ENCODE measurements around the gene MRPL24. TPM values are rescaled to one million over a fixed set of nuclear protein-coding genes. Genes with fewer than 3 reads are reported as not detected.

Gene MRPL24
- 52.3 and 57.1 TPM in 2 replicates for total RNA-seq

DNA sequence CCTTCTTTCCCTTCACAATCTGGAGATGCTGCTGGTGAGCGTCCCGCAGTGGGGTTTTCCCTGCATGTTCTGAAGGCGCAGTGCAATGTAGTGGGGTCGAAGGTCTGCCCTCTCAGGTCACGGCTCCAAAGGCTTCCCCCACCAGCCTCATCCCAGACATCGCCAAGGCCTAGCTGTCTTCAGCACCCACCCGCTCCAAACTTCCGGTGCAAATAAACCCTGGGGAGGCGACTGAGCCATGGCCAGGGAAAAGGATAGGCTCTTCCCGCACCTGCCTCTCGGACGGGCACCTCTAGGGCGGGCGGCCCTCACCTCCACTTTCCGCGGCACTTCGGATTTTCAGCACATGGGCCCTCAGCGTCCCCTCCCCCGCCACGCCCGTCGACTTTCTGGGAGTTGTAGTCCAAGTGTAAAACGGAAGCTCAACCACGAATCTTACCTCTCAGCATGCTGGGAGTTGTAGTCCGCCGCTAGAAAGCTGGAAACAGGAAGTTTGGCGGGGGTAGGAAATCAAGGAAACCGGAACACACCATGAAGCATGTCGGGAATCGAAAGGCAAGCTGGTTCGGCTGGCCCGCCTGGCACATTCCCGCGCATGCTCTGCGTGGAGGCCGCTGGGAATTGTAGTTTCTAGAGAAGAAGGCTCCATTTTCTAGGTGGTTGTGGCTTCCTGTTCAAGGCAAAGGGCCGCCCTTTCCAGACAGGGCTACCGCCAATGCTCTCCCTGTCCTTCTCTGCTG lies at the start of gene MRPL24:
Gene MRPL24, minus strand, starts transcription at position 348 of the 740 bp plus-strand sequence. CDS start 2,384 bp downstream, outside the sequence.

DNA sequence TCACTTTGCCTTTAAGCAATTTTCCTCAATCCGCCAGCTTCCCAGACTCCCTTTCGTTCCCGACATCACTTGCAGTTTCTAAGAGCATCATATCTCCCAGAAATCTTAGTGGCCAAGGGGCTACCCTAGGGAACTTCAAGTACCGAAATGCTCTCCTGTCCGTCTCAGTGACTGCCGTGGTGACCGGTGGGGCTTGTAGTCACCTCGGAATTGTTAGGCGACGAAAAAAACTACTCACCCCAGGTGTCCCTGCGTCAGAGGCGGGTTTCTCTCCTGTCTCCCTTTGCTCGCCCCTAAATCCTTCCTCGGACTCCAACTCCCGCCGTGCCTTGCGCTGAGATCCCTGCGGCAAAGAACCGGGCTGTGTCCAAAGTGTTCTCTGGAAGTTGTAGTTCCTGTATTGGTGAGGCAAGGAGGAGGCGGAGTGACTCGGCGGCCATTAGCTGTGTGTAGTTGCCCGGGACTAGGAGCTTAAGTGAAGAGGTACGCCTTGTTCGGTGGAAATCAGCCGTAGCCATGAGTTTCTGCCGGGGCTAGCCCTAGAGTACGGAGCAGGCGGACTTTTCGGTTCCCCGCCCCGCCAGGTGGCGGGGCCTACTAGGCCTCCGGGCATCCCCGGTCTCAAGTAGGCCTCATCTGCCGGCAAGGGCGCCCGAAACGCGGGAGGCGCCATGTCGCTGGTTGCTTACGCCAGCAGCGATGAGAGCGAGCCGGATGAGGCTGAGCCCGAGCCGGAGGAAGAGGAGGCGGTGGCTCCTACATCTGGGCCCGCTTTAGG lies 26.4 kb upstream of the MRPL24 start, which contains the start of gene PRCC:
Gene PRCC, plus strand, starts transcription at position 435 of the 778 bp plus-strand sequence. Its CDS starts 237 bp downstream, at position 672.

DNA sequence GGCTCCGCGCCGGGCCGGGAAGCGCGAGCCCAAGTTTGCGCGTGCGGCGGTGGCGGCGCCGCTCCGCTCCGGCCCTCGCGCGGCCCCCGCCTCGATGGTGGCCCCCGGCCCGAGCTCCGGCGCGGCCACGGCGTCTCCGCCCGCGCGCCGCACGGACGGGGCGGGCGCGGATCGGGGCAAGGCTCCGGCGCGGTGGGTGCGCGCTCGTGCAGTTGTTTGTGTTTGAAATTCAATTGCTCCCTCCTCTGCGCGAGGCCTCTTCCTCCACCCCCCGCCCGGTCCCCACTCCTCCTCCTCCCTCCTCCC lies 10.5 kb upstream of the MRPL24 start, which contains the start of gene HDGF:
Gene HDGF, minus strand, starts transcription at position 225 of the 306 bp plus-strand sequence. CDS start 246 bp downstream, outside the sequence.

DNA sequence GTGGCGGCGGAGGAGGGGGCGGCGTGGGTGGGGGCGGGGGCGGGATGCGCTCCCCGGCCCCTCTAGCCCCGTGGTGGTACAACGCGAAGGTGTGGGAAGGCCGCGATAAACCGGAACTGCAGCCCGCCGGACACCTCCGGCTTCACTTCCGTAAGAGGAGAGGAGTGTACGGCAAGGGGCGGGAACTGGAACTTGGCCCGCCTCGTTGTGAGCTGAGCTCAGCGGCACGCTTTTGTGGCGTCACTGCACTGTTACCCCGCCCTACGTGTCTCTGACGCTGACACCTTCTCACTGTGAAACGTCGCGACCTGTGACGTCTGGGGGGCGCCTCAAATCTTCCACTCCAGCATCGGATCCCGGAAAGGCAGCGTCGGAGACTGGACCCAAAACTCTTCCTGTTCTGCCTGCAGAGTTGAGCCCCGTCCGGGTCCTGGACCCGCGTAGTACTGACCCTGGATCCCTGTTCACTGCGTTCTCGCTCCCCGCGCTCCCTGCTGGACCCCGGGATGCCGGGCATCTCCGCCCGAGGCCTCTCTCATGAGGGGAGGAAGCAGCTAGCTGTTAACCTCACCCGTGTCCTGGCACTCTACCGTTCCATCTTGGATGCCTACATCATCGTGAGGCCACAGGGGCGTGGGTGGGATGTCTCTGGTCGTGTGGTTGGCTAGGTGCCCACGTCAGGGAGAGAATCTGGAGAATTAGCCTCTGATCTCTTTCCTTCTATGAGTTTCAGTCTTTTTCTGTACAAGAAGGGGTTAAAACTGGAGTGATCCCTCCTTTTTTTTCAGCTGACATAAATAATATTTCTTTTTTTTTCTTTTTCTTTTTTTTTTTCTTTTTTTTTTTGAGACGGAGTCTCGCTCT lies 12.1 kb downstream of the MRPL24 start, which contains the start of gene ISG20L2:
Gene ISG20L2, minus strand, starts transcription at position 168 of the 864 bp plus-strand sequence. CDS start 1,114 bp downstream, outside the sequence.

DNA sequence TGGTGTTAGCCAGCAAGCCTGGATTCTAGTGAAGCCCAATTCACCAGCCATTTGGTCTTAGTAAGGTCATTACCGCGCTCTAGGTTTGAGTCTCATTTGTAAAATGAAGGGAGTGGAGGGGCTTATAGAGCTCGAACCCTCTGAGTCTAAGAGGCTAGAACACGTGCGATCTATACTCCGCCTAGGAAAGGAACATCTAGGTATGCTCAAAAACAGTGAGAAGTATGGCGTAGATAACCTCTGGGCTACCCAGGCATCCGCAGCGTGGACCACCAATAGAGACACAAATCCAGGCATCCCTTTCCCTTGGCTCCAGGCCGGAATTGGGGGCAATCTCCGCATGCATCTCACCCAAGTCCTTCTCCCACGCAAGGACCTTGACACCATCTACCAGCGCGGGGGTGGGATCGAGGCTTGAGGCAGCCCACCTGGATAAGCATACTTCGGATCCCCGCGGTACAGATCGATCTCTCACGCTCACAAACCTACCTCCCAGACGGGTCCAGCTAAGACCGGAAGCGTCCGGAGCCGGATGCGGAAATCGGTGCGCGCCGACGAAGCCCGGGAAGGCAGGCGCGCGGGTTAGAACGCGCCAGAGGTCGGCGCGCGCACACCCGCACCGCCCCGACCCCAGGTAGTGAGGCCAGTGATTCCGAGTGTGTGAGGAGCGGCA lies 12.8 kb downstream of the MRPL24 start, which contains the start of gene METTL25B:
Gene METTL25B, plus strand, starts transcription at position 544 of the 673 bp plus-strand sequence. CDS start 636 bp downstream, outside the sequence.

DNA sequence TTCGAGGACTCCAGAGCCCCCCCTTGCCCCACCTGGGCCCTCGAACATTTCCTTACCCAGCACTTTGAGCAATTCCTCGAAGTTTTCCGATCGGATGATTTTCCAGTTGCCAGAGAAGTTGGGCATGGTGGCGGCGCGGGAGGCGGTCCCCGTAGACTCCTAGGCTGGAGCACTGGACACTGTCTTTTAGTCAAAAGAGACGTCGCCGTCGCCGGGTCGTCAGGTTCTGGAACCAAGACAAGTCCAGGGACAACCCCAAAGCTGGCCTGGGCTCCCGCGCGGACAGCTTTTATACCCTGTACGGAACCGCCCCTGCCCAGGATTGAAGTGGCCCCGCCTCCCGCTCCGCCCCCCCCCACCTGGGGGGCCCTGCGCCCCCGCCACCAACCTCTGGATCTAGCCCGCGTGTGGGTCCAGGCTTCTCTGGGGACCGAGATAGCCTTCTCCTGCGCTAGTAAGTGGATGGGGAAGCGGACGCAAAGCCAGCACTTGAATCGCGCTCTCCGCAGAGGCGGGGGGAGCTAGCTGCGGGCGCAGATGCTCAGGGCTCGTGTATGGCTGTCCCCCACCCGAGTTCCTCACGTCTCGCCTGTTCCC lies 35.5 kb downstream of the MRPL24 start, which contains the start of gene CRABP2:
Gene CRABP2, minus strand, starts transcription at position 263 of the 597 bp plus-strand sequence. Its CDS starts 137 bp downstream, at position 126.

Other genes starting within 250 kb of the MRPL24 start
- gene MEF2D, start 240.3 kb downstream of the MRPL24 start, total RNA-seq: 15.8 and 27.2 TPM in 2 replicates
- 0.58 and 0.85 TPM in 2 replicates for gene IQGAP3, start 168.5 kb downstream of the MRPL24 start, total RNA-seq
- gene TTC24, start 161.4 kb downstream of the MRPL24 start, total RNA-seq: not detected in 2 replicates
- 61.6 and 67.2 TPM in 2 replicates for gene NAXE, start 149.3 kb downstream of the MRPL24 start, total RNA-seq
- 8.4 and 13.9 TPM in 2 replicates for gene GPATCH4, start 139.6 kb downstream of the MRPL24 start, total RNA-seq
- not detected in 2 replicates for gene HAPLN2, start 121.7 kb downstream of the MRPL24 start, total RNA-seq
- gene BCAN, start 99.0 kb downstream of the MRPL24 start, total RNA-seq: not detected in 2 replicates
- 10.2 and 26.6 TPM in 2 replicates for gene NES, start 63.7 kb downstream of the MRPL24 start, total RNA-seq
- 58.3 and 150 TPM in 2 replicates for gene CRABP2, start 35.5 kb downstream of the MRPL24 start, total RNA-seq
- 18.2 and 18.3 TPM in 2 replicates for gene METTL25B, start 12.6 kb downstream of the MRPL24 start, total RNA-seq
- gene ISG20L2, start 12.3 kb downstream of the MRPL24 start, total RNA-seq: 14.9 and 21.5 TPM in 2 replicates
- 120 and 124 TPM in 2 replicates for gene HDGF, start 10.6 kb upstream of the MRPL24 start, total RNA-seq
- 30.3 and 42.1 TPM in 2 replicates for gene PRCC, start 26.4 kb upstream of the MRPL24 start, total RNA-seq
- gene SH2D2A, start 75.8 kb upstream of the MRPL24 start, total RNA-seq: 0.23 TPM in 1 of 2 replicates, not detected in the other
- not detected in 2 replicates for gene INSRR, start 118.0 kb upstream of the MRPL24 start, total RNA-seq
- gene NTRK1, start 119.8 kb upstream of the MRPL24 start, total RNA-seq: not detected in 2 replicates
- gene PEAR1, start 152.6 kb upstream of the MRPL24 start, total RNA-seq: 20.1 and 23.8 TPM in 2 replicates
- not detected in 2 replicates for gene LRRC71, start 179.5 kb upstream of the MRPL24 start, total RNA-seq

All from pericardium fibroblast (primary cell).